Measurements from ENCODE around the gene TENT4B. TPM values are rescaled to one million over a fixed set of nuclear protein-coding genes. Genes with fewer than 3 reads are reported as not detected.
A peak's percentile ranks its signal among the peaks of the same experiment; 100 is the strongest.

The TENT4B gene
- total RNA-seq, 6 donors from 2014 or later = 7.2 to 19.2 (median 10.6) TPM

GRCh38 chr16:50153596-50154419 lies 702 bp downstream of the TENT4B start:
- Histone ChIP-seq H3K9me3 (no peaks in the 10 kb centered on the region), H3K27me3 (no peaks in the 10 kb centered on the region), H3K36me3 (no peaks in the 10 kb centered on the region), H3K4me3 (peak overlapping the region; percentile 34 to 93 (median 76)), H3K4me1 (peaks cover 21 to 40% (median 28%) of the 10 kb centered on the region in 4 donors), H3K27ac (peak overlapping the region; percentile 67 to 96 (median 96))
- WGBS, 2 donors = 1 to 2% methylated on average over 8 to 46 of the region's 89 CpGs
- ATAC-seq (ENCODE audit: low FRiP score in 2 of 2) (no peak), DNase-seq (peak; percentile 49 to 92)
- no peak for TF ChIP-seq POLR2AphosphoS5 (IDR thresholded peaks at IDR 0.05)
- TF ChIP-seq CTCF (IDR thresholded peaks at IDR 0.05) = peak in 2 of 6 experiments; percentile 2 to 29

GRCh38 chr16:50154420-50154950 lies 1.4 kb downstream of the TENT4B start:
- Histone ChIP-seq H3K27me3 (no peaks in the 10 kb centered on the region), H3K27ac (peak overlapping the region; percentile 67 to 96 (median 96)), H3K36me3 (no peaks in the 10 kb centered on the region), H3K4me3 (peak overlapping the region; percentile 34 to 93 (median 76)), H3K4me1 (peaks cover 21 to 40% (median 28%) of the 10 kb centered on the region in 4 donors), H3K9me3 (no peaks in the 10 kb centered on the region)
- DNase-seq (peak in 1 of 2 donors; percentile 25), ATAC-seq (ENCODE audit: low FRiP score in 2 of 2) (no peak)
- WGBS, 2 donors = 19 to 22% methylated on average over 10 of the region's 10 CpGs
- TF ChIP-seq EP300 (IDR thresholded peaks at IDR 0.05) (no peak), POLR2A (IDR thresholded peaks at IDR 0.05) (no peak), POLR2AphosphoS5 (IDR thresholded peaks at IDR 0.05) (no peak), CTCF (IDR thresholded peaks at IDR 0.05) (no peak)

GRCh38 chr16:50155925-50156324 lies 2.8 kb downstream of the TENT4B start:
- H3K4me1 ChIP-seq = peaks cover 21 to 47% (median 29%) of the 10 kb centered on the region in 4 donors

GRCh38 chr16:50156590-50156989 lies 3.5 kb downstream of the TENT4B start:
- Histone ChIP-seq H3K9me3 (no peaks in the 10 kb centered on the region), H3K4me3 (peak overlapping the region in 1 of 4 donors; percentile 79), H3K27me3 (no peaks in the 10 kb centered on the region), H3K4me1 (peaks cover 23 to 52% (median 31%) of the 10 kb centered on the region in 4 donors), H3K27ac (no peak overlapping the region), H3K36me3 (no peaks in the 10 kb centered on the region)
- TF ChIP-seq EP300 (IDR thresholded peaks at IDR 0.05) (no peak), POLR2A (IDR thresholded peaks at IDR 0.05) (no peak), POLR2AphosphoS5 (IDR thresholded peaks at IDR 0.05) (no peak), CTCF (IDR thresholded peaks at IDR 0.05) (no peak)
- ATAC-seq (ENCODE audit: low FRiP score in 2 of 2) (no peak), DNase-seq (peak in 1 of 2 donors; percentile 45)
- WGBS, 2 donors = 82 to 94% methylated on average over 6 of the region's 6 CpGs

More at GRCh38 chr16:50155925-50156324, 2.8 kb downstream of the TENT4B start:
- H3K4me3 ChIP-seq = peak overlapping the region in 3 of 4 donors; percentile 73 to 93 (median 79)
- no peak for ATAC-seq (ENCODE audit: low FRiP score in 2 of 2)
- no peak for TF ChIP-seq CTCF (IDR thresholded peaks at IDR 0.05)
- TF ChIP-seq EP300 (IDR thresholded peaks at IDR 0.05) = no peak
- no peak for TF ChIP-seq POLR2A (IDR thresholded peaks at IDR 0.05)
- TF ChIP-seq POLR2AphosphoS5 (IDR thresholded peaks at IDR 0.05) = no peak
- H3K9me3 ChIP-seq = no peaks in the 10 kb centered on the region
- no peaks in the 10 kb centered on the region for H3K27me3 ChIP-seq
- no peaks in the 10 kb centered on the region for H3K36me3 ChIP-seq
- no peak for DNase-seq
- 57 to 59% methylated on average over 1 of the region's 1 CpG for WGBS, 2 donors
- H3K27ac ChIP-seq = peak overlapping the region in 2 of 4 donors; percentile 95 to 96

All from upper lobe of left lung (tissue), 6 donors.